Uterus (tissue), 4 donors: ENCODE measurements around the gene IL17RD. TPM values are rescaled to one million over a fixed set of nuclear protein-coding genes. Genes with fewer than 3 reads are reported as not detected.

Experiments used
- DNase-seq, 2 donors: peaks; one replicate each; pipeline ENCODE4 v3.0.0-alpha.2; 2019 to 2020
- H3K27ac ChIP-seq, 2 donors: fragments of 200-600 bp; sonication (generic); 1 replicate in 1 of 2; 2 replicates in 1 of 2; pipeline ENCODE4 v1.5.1; 2016 to 2018
- H3K27me3 ChIP-seq, 2 donors: fragments of 200-600 bp; sonication (generic); one replicate each; pipeline ENCODE4 v1.5.1; 2018 to 2019; ENCODE audit warnings: control low read depth in 1 of 2
- H3K36me3 ChIP-seq, 2 donors: fragments of 200-600 bp; sonication (generic); one replicate each; pipeline ENCODE4 v1.5.1; 2019; ENCODE audit warnings: control low read depth in 1 of 2
- H3K4me1 ChIP-seq, 2 donors: fragments of 200-600 bp; sonication (generic); one replicate each; pipeline ENCODE4 v1.5.1; 2018 to 2019; ENCODE audit warnings: control low read depth in 1 of 2
- H3K4me3 ChIP-seq, 2 donors: fragments of 200-600 bp; sonication (generic); 1 replicate in 1 of 2; 2 replicates in 1 of 2; pipeline ENCODE4 v1.5.1; 2018 to 2019; ENCODE audit warnings: mild to moderate bottlenecking in 1 of 2
- H3K9me3 ChIP-seq, 2 donors: fragments of 200-600 bp; sonication (generic); one replicate each; pipeline ENCODE4 v1.5.1; 2019; ENCODE audit warnings: control low read depth in 1 of 2
- CTCF ChIP-seq, 4 experiments: fragments of 200-600 bp in 2 of 4; fragments of 450-650 bp in 2 of 4; sonication (generic) in 2 of 4; IDR thresholded peaks; one replicate each; pipeline ENCODE4 v1.5.1; 2016 to 2019; ENCODE audit warnings: antibody characterized with exemption in 4 of 4, mild to moderate bottlenecking in 2 of 4, moderate library complexity in 1 of 4
- POLR2A ChIP-seq, 2 donors: fragments of 450-650 bp; IDR thresholded peaks; one replicate each; pipeline ENCODE4 v1.6.1; 2016; ENCODE audit warnings: antibody characterized with exemption in 2 of 2, mild to moderate bottlenecking in 1 of 2, moderate library complexity in 1 of 2
- intact Hi-C: fragments of 100-400 bp; cut with DNase I; formaldehyde crosslinking; loops from one replicate; pipeline ENCODE4 v1.15.1; 2023; ENCODE audit warnings: low total_unique reads
- total RNA-seq, 4 donors: library from RNA; depleted of rRNA in 3 of 4; stranded (reverse); fragments of >200 nt in 3 of 4; gene quantifications; one replicate each; pipeline versions ENCODE4 v1.1.0 to v1.2.4, GENCODE V29; 2014 to 2023
- donor health status: DM: yes; HTN: yes; CAD: no.

Gene IL17RD
- total RNA-seq, 4 donors from 2014 or later, result 19.0 to 95.9 (median 52.5) TPM

GRCh38 chr3:57147071-57147470 is 18.1 kb downstream of the IL17RD start:
- TF ChIP-seq POLR2A (IDR thresholded peaks at IDR 0.05), result no peak
- no peak for TF ChIP-seq CTCF (IDR thresholded peaks at IDR 0.05)
- Histone ChIP-seq H3K9me3 (no peaks in the 10 kb centered on the region), H3K27me3 (no peaks in the 10 kb centered on the region), H3K27ac (no peak overlapping the region), H3K4me3 (no peak overlapping the region), H3K4me1 (peaks cover 0 to 16% of the 10 kb centered on the region in 2 donors), H3K36me3 (no peaks in the 10 kb centered on the region)
- no peak for DNase-seq
- intact Hi-C loops, result no loop called here

- TF ChIP-seq POLR2A (IDR thresholded peaks at IDR 0.05), result no peak
- DNase-seq, result no peak
- Histone ChIP-seq H3K27ac (no peak overlapping the region), H3K27me3 (no peaks in the 10 kb centered on the region), H3K36me3 (no peaks in the 10 kb centered on the region), H3K4me1 (peaks cover 0 to 12% of the 10 kb centered on the region in 2 donors), H3K9me3 (no peaks in the 10 kb centered on the region), H3K4me3 (no peak overlapping the region)
- intact Hi-C loops, result no loop called here
Observed at GRCh38 chr3:57145852-57146251, 19.3 kb downstream of the IL17RD start.

GRCh38 chr3:57144952-57145351 is 20.2 kb downstream of the IL17RD start:
- Histone ChIP-seq H3K27ac (no peak overlapping the region), H3K9me3 (no peaks in the 10 kb centered on the region), H3K4me3 (no peak overlapping the region), H3K27me3 (no peaks in the 10 kb centered on the region), H3K4me1 (peaks cover 0 to 4% of the 10 kb centered on the region in 2 donors), H3K36me3 (no peaks in the 10 kb centered on the region)
- intact Hi-C loops, result no loop called here
- TF ChIP-seq CTCF (IDR thresholded peaks at IDR 0.05) (no peak), POLR2A (IDR thresholded peaks at IDR 0.05) (no peak)
- DNase-seq, result no peak

GRCh38 chr3:57143886-57144459 is 21.2 kb downstream of the IL17RD start:
- Histone ChIP-seq H3K4me1 (no peaks in the 10 kb centered on the region), H3K9me3 (no peaks in the 10 kb centered on the region)

GRCh38 chr3:57142411-57142723 is 22.8 kb downstream of the IL17RD start:
- no peaks in the 10 kb centered on the region for H3K27me3 ChIP-seq
- H3K36me3 ChIP-seq, result no peaks in the 10 kb centered on the region
- H3K4me3 ChIP-seq, result no peak overlapping the region
- TF ChIP-seq POLR2A (IDR thresholded peaks at IDR 0.05), result no peak
- TF ChIP-seq CTCF (IDR thresholded peaks at IDR 0.05), result no peak
- H3K9me3 ChIP-seq, result no peaks in the 10 kb centered on the region
- DNase-seq, result no peak
- H3K27ac ChIP-seq, result peak overlapping the region; percentile 57 to 69
- no peaks in the 10 kb centered on the region for H3K4me1 ChIP-seq
- intact Hi-C loops, result no loop called here

More at GRCh38 chr3:57143886-57144459, 21.2 kb downstream of the IL17RD start:
- no peaks in the 10 kb centered on the region for H3K27me3 ChIP-seq
- H3K4me3 ChIP-seq, result no peak overlapping the region
- no peaks in the 10 kb centered on the region for H3K36me3 ChIP-seq
- TF ChIP-seq POLR2A (IDR thresholded peaks at IDR 0.05) (no peak), CTCF (IDR thresholded peaks at IDR 0.05) (no peak)
- DNase-seq, result no peak
- peak overlapping the region in 1 of 2 donors; percentile 3 for H3K27ac ChIP-seq
- intact Hi-C loops, result no loop called here
